Measurements from ENCODE around the gene USP43.

- TF ChIP-seq CTCF (conservative IDR thresholded peaks at IDR 0.05; ENCODE audit: low read depth, low read length): no peak
- no peak for TF ChIP-seq EZH2 (IDR thresholded peaks at IDR 0.05; ENCODE audit: low read length, unreplicated experiment)
Measured at GRCh38 chr17:9700754-9701476, 55.6 kb downstream of the USP43 start.

Measured in PC-3 (cell line).